Naive thymus-derived CD4-positive, alpha-beta T cell (primary cell): ENCODE measurements around the gene PRRG3. TPM values are rescaled to one million over a fixed set of nuclear protein-coding genes. Genes with fewer than 3 reads are reported as not detected.

Experiments
- ATAC-seq: fragments of 150-1000 bp; cut with Tn5 transposase; 2 replicates; pipeline ENCODE4 v1.10.0; 2021; ENCODE audit warnings: mild to moderate bottlenecking, moderate library complexity
- CTCF ChIA-PET: fragments of 350-600 bp; sonication (Branson Sonifier 250); formaldehyde crosslinking; loops from one replicate; lab custom pipeline; 2021; ENCODE audit warnings: antibody characterized with exemption; lab: Charles Lee
- POLR2A ChIA-PET: fragments of 350-600 bp; sonication (Branson Sonifier 250); formaldehyde crosslinking; loops from one replicate; lab custom pipeline; 2021; ENCODE audit warnings: antibody characterized with exemption, inconsistent platforms; lab: Charles Lee
- DNase-seq, 9 donors: peaks; one replicate each; pipeline versions ENCODE4 v3.0.0 to v3.0.0-alpha.2; 2020 to 2022; ENCODE audit warnings: mixed read lengths in 1 of 9
- H3K27ac ChIP-seq: one replicate; pipeline ENCODE4 v1.7.0; 2013; ENCODE audit warnings: mild to moderate bottlenecking, low read depth, low read length, moderate library complexity
- H3K27me3 ChIP-seq, 2 donors: one replicate each; pipeline ENCODE4 v1.7.0; 2013; ENCODE audit warnings: low read length in 2 of 2, mild to moderate bottlenecking in 2 of 2, moderate library complexity in 2 of 2; ENCODE audit not compliant: control insufficient read depth in 2 of 2, insufficient read depth in 2 of 2
- H3K36me3 ChIP-seq, 3 experiments: 1 replicate in 2 of 3; 2 replicates in 1 of 3; pipeline ENCODE4 v1.7.0; 2013; ENCODE audit warnings: low read length in 3 of 3, mild to moderate bottlenecking in 3 of 3, moderate library complexity in 1 of 3; ENCODE audit not compliant: insufficient read depth in 3 of 3, control insufficient read depth in 2 of 3
- H3K4me1 ChIP-seq, 2 donors: one replicate each; pipeline ENCODE4 v1.7.0; 2013; ENCODE audit warnings: low read length in 2 of 2, mild to moderate bottlenecking in 2 of 2, moderate library complexity in 1 of 2; ENCODE audit not compliant: control insufficient read depth in 2 of 2, insufficient read depth in 2 of 2
- H3K4me3 ChIP-seq: 2 replicates; pipeline ENCODE4 v1.7.0; 2013; ENCODE audit warnings: mild to moderate bottlenecking, low read length
- H3K9me3 ChIP-seq, 3 experiments: 1 replicate in 2 of 3; 2 replicates in 1 of 3; pipeline ENCODE4 v1.7.0; 2013; ENCODE audit warnings: low read length in 3 of 3; ENCODE audit not compliant: control insufficient read depth in 2 of 3
- H3K27ac Mint-ChIP-seq, 9 donors: one replicate each; pipeline ENCODE4 v1.8.0; 2020 to 2022; ENCODE audit warnings: mixed read lengths in 9 of 9, mild to moderate bottlenecking in 8 of 9, moderate library complexity in 5 of 9, inconsistent platforms in 2 of 9
- H3K27me3 Mint-ChIP-seq, 5 donors: one replicate each; pipeline ENCODE4 v1.8.0; 2021 to 2022; ENCODE audit warnings: mixed read lengths in 5 of 5, mild to moderate bottlenecking in 1 of 5
- H3K36me3 Mint-ChIP-seq, 5 donors: one replicate each; pipeline ENCODE4 v1.8.0; 2020 to 2022; ENCODE audit warnings: mixed read lengths in 5 of 5, mild to moderate bottlenecking in 3 of 5, inconsistent platforms in 1 of 5
- H3K4me1 Mint-ChIP-seq, 7 donors: one replicate each; pipeline ENCODE4 v1.8.0; 2020 to 2022; ENCODE audit warnings: mixed read lengths in 7 of 7, mild to moderate bottlenecking in 3 of 7, inconsistent platforms in 1 of 7
- H3K4me3 Mint-ChIP-seq, 10 donors: one replicate each; pipeline ENCODE4 v1.8.0; 2020 to 2022; ENCODE audit warnings: mild to moderate bottlenecking in 10 of 10, mixed read lengths in 10 of 10, moderate library complexity in 6 of 10, inconsistent platforms in 2 of 10
- H3K9me3 Mint-ChIP-seq, 11 donors: one replicate each; pipeline ENCODE4 v1.8.0; 2020 to 2022; ENCODE audit warnings: mixed read lengths in 11 of 11, mild to moderate bottlenecking in 4 of 11, inconsistent platforms in 1 of 11, moderate library complexity in 1 of 11
- intact Hi-C, 2 donors: fragments of 100-400 bp; cut with micrococcal nuclease; formaldehyde crosslinking; loops; one replicate each; pipeline ENCODE4 v1.15.1; 2023
- polyA plus RNA-seq, 2 donors: library from polyadenylated mRNA; unstranded; fragments of 300-500 nt; fragmentation: Illumina TruSeq; gene quantifications; one replicate each; pipeline ENCODE4 v1.2.3, GENCODE V29; 2021
- total RNA-seq, 6 experiments: library from RNA in 5 of 6; stranded (reverse) in 5 of 6; gene quantifications; 1 replicate in 5 of 6; 2 replicates in 1 of 6; pipeline ENCODE4 v1.2.3 and lab custom pipeline; 2021 to 2026

Gene PRRG3
- total and polyA plus RNA-seq, 7 experiments from 2014 or later, result not detected

GRCh38 chrX:151704041-151704663, 8.9 kb downstream of the PRRG3 start:
- no peak overlapping the region for H3K4me3 Mint-ChIP-seq
- H3K36me3 ChIP-seq, result no peaks in the 10 kb centered on the region
- no peak overlapping the region for H3K27ac ChIP-seq
- H3K4me3 ChIP-seq, result no peak overlapping the region
- intact Hi-C loops, result no loop called here
- ATAC-seq (no peak), DNase-seq (no peak)
- no peaks in the 10 kb centered on the region for H3K27me3 ChIP-seq
- H3K4me1 Mint-ChIP-seq, result no peaks in the 10 kb centered on the region
- no peaks in the 10 kb centered on the region for H3K4me1 ChIP-seq
- no peaks in the 10 kb centered on the region for H3K9me3 Mint-ChIP-seq
- no peaks in the 10 kb centered on the region for H3K9me3 ChIP-seq
- H3K27ac Mint-ChIP-seq, result no peak overlapping the region
- ChIA-PET POLR2A (no interaction called here), CTCF (no interaction called here)
- no peaks in the 10 kb centered on the region for H3K27me3 Mint-ChIP-seq
- H3K36me3 Mint-ChIP-seq, result no peaks in the 10 kb centered on the region

GRCh38 chrX:151708821-151709220, 13.6 kb downstream of the PRRG3 start:
- no peak overlapping the region for H3K27ac ChIP-seq
- no peaks in the 10 kb centered on the region for H3K36me3 Mint-ChIP-seq
- intact Hi-C loops, result no loop called here
- H3K4me1 Mint-ChIP-seq, result no peaks in the 10 kb centered on the region
- no peak overlapping the region for H3K27ac Mint-ChIP-seq
- H3K27me3 ChIP-seq, result no peaks in the 10 kb centered on the region
- DNase-seq, result no peak
- POLR2A ChIA-PET, result no interaction called here
- no peaks in the 10 kb centered on the region for H3K9me3 Mint-ChIP-seq
- H3K4me1 ChIP-seq, result no peaks in the 10 kb centered on the region
- no peaks in the 10 kb centered on the region for H3K9me3 ChIP-seq
- H3K27me3 Mint-ChIP-seq, result peaks cover 0 to 7% (median 0%) of the 10 kb centered on the region in 5 donors
- H3K36me3 ChIP-seq, result no peaks in the 10 kb centered on the region
- H3K4me3 ChIP-seq, result no peak overlapping the region
- no peak overlapping the region for H3K4me3 Mint-ChIP-seq
- CTCF ChIA-PET, result no interaction called here
- ATAC-seq, result no peak

GRCh38 chrX:151710457-151710856, 15.2 kb downstream of the PRRG3 start:
- intact Hi-C loops, result no loop called here
- ChIA-PET CTCF (no interaction called here), POLR2A (no interaction called here)
- no peak overlapping the region for H3K27ac ChIP-seq
- Mint-ChIP-seq H3K27me3 (peaks cover 0 to 7% (median 0%) of the 10 kb centered on the region in 5 donors), H3K36me3 (no peaks in the 10 kb centered on the region), H3K4me1 (no peaks in the 10 kb centered on the region), H3K9me3 (no peaks in the 10 kb centered on the region), H3K4me3 (no peak overlapping the region), H3K27ac (no peak overlapping the region)
- H3K27me3 ChIP-seq, result no peaks in the 10 kb centered on the region
- no peaks in the 10 kb centered on the region for H3K4me1 ChIP-seq
- no peak for ATAC-seq
- no peak for DNase-seq
- no peaks in the 10 kb centered on the region for H3K36me3 ChIP-seq
- H3K9me3 ChIP-seq, result no peaks in the 10 kb centered on the region
- no peak overlapping the region for H3K4me3 ChIP-seq

GRCh38 chrX:151711154-151711553, 15.9 kb downstream of the PRRG3 start:
- no peaks in the 10 kb centered on the region for H3K9me3 ChIP-seq
- Mint-ChIP-seq H3K4me1 (no peaks in the 10 kb centered on the region), H3K27ac (no peak overlapping the region), H3K27me3 (peaks cover 0 to 7% (median 2%) of the 10 kb centered on the region in 5 donors), H3K36me3 (no peaks in the 10 kb centered on the region), H3K9me3 (no peaks in the 10 kb centered on the region), H3K4me3 (no peak overlapping the region)
- no peaks in the 10 kb centered on the region for H3K4me1 ChIP-seq
- no peak overlapping the region for H3K27ac ChIP-seq
- no peak for DNase-seq
- ChIA-PET CTCF (no interaction called here), POLR2A (no interaction called here)
- intact Hi-C loops, result no loop called here
- no peaks in the 10 kb centered on the region for H3K36me3 ChIP-seq
- H3K27me3 ChIP-seq, result no peaks in the 10 kb centered on the region
- ATAC-seq, result no peak
- H3K4me3 ChIP-seq, result no peak overlapping the region

GRCh38 chrX:151711787-151712186, 16.5 kb downstream of the PRRG3 start:
- H3K36me3 Mint-ChIP-seq, result no peaks in the 10 kb centered on the region
- no peak overlapping the region for H3K4me3 ChIP-seq
- H3K27ac ChIP-seq, result no peak overlapping the region
- no peaks in the 10 kb centered on the region for H3K9me3 Mint-ChIP-seq
- no peak overlapping the region for H3K27ac Mint-ChIP-seq
- no peaks in the 10 kb centered on the region for H3K4me1 ChIP-seq
- no peak for DNase-seq
- H3K4me1 Mint-ChIP-seq, result no peaks in the 10 kb centered on the region
- H3K4me3 Mint-ChIP-seq, result no peak overlapping the region
- intact Hi-C loops, result no loop called here
- CTCF ChIA-PET, result no interaction called here
- POLR2A ChIA-PET, result no interaction called here
- ATAC-seq, result no peak
- H3K27me3 Mint-ChIP-seq, result peaks cover 0 to 10% (median 5%) of the 10 kb centered on the region in 5 donors
- H3K36me3 ChIP-seq, result no peaks in the 10 kb centered on the region
- no peaks in the 10 kb centered on the region for H3K27me3 ChIP-seq
- no peaks in the 10 kb centered on the region for H3K9me3 ChIP-seq

- no peaks in the 10 kb centered on the region for H3K27me3 ChIP-seq
- Mint-ChIP-seq H3K27me3 (peaks cover 0 to 10% (median 5%) of the 10 kb centered on the region in 5 donors), H3K4me3 (no peak overlapping the region), H3K4me1 (no peaks in the 10 kb centered on the region), H3K9me3 (no peaks in the 10 kb centered on the region), H3K36me3 (no peaks in the 10 kb centered on the region), H3K27ac (peak overlapping the region in 1 of 9 donors; percentile 9)
- H3K4me3 ChIP-seq, result no peak overlapping the region
- CTCF ChIA-PET, result no interaction called here
- no peaks in the 10 kb centered on the region for H3K4me1 ChIP-seq
- ATAC-seq (no peak), DNase-seq (no peak)
- H3K9me3 ChIP-seq, result no peaks in the 10 kb centered on the region
- no peak overlapping the region for H3K27ac ChIP-seq
- intact Hi-C loops, result no loop called here
- POLR2A ChIA-PET, result no interaction called here
- H3K36me3 ChIP-seq, result no peaks in the 10 kb centered on the region
These were observed 17.0 kb downstream of the PRRG3 start for GRCh38 chrX:151712253-151712652.

- Histone ChIP-seq H3K27ac (no peak overlapping the region), H3K4me1 (no peaks in the 10 kb centered on the region), H3K4me3 (no peak overlapping the region), H3K27me3 (no peaks in the 10 kb centered on the region), H3K9me3 (no peaks in the 10 kb centered on the region), H3K36me3 (no peaks in the 10 kb centered on the region)
- intact Hi-C loops, result no loop called here
- Mint-ChIP-seq H3K27me3 (peaks cover 0 to 10% (median 5%) of the 10 kb centered on the region in 5 donors), H3K27ac (no peak overlapping the region), H3K4me1 (no peaks in the 10 kb centered on the region), H3K36me3 (no peaks in the 10 kb centered on the region), H3K4me3 (no peak overlapping the region), H3K9me3 (no peaks in the 10 kb centered on the region)
- DNase-seq (no peak), ATAC-seq (no peak)
- CTCF ChIA-PET, result no interaction called here
- POLR2A ChIA-PET, result no interaction called here
These were observed 18.6 kb downstream of the PRRG3 start for GRCh38 chrX:151713849-151714248.
